T follicular helper cell (primary cell): ENCODE measurements around the gene P3H3.

Experiments used
- DNase-seq: peaks from one replicate; pipeline ENCODE4 v3.0.0-alpha.2; 2020; ENCODE audit warnings: low read depth
- total RNA-seq, 2 experiments: gene quantifications; one replicate each; lab custom pipeline; 2026; lab: John Stamatoyannopoulos, UW

P3H3 gene, protein sequence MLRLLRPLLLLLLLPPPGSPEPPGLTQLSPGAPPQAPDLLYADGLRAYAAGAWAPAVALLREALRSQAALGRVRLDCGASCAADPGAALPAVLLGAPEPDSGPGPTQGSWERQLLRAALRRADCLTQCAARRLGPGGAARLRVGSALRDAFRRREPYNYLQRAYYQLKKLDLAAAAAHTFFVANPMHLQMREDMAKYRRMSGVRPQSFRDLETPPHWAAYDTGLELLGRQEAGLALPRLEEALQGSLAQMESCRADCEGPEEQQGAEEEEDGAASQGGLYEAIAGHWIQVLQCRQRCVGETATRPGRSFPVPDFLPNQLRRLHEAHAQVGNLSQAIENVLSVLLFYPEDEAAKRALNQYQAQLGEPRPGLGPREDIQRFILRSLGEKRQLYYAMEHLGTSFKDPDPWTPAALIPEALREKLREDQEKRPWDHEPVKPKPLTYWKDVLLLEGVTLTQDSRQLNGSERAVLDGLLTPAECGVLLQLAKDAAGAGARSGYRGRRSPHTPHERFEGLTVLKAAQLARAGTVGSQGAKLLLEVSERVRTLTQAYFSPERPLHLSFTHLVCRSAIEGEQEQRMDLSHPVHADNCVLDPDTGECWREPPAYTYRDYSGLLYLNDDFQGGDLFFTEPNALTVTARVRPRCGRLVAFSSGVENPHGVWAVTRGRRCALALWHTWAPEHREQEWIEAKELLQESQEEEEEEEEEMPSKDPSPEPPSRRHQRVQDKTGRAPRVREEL
- 1.2 to 5.9 reads per million in 2 experiments for total RNA-seq

DNA sequence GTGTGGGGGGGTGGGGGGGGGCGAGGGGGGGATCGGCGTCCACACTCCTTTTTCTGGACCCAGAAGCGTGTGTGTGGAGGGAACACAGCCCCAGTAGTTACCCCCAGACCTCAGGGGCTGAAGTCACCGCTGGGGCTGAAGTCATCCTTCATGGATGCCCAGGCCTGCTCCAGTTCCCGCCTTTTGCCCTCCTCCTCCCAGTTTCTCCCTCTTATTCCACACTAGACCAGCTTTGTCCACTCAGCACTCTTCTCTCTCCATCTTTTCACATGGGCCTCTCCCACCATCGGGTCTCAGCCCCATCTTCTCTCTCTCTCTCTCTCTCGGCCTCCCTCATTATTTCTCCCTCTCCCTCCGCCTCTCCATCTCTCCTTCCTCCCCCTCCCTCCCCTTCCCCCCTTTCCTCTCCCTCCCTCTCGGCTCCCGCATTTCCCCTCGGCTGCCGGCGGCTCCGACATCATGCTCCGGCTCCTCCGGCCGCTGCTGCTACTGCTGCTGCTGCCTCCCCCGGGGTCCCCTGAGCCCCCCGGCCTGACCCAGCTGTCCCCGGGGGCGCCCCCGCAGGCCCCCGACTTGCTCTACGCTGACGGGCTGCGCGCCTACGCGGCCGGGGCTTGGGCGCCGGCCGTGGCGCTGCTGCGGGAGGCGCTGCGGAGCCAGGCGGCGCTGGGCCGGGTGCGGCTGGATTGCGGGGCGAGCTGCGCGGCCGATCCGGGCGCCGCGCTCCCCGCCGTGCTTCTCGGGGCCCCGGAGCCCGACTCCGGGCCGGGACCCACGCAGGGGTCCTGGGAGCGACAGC lies at the start of gene P3H3:
P3H3 (plus strand) TSS at position 426 of the 799 bp plus-strand sequence; CDS start at position 460, 34 bp downstream.
- no peak for DNase-seq

DNA sequence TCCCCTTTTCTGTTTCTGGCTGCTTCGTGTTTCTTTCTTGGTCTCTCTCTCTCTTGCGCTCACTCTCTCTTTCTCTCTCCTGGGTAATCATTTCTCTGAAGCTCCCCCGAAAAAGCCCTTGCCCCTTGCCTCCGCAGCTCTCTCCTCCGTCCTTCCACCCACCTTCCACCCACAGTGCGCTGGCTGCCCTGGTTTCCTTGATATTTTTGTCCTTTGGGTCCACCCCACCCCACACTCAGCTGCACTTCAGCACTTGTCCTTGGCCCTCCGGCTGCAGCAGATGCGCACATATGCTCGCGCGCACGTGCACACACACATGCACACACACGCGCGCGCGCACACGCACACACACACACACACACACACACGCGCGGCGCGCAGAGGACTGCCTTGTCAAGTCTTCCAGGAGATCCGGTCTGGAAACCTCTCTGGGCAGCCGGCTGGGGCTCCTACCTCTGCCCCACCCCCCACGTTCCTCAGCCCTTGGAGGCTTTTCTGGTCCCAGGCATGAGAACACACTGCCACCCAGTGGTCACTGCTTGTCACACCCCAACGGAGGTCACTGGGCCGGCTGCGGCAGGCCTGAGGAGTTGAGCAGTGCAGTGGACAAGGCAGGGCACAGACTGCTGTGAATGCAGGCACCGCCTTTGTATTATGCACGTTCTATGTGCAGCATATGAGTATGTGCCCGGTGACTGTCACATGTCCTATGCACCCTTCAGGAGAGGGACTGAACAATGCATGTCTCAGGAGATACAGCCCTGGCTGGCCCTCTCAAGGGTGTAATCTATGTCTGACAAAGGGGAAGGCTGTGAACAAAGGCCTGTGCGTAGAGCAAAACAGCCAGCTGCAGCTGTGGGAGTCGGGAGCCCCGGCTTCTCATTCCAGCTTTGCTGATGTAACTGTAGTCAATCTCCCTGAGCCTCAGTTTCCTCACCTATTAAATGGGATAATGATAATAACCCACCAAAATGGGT lies 49.3 kb upstream of the P3H3 start:
- peak; percentile 79 for DNase-seq

DNA sequence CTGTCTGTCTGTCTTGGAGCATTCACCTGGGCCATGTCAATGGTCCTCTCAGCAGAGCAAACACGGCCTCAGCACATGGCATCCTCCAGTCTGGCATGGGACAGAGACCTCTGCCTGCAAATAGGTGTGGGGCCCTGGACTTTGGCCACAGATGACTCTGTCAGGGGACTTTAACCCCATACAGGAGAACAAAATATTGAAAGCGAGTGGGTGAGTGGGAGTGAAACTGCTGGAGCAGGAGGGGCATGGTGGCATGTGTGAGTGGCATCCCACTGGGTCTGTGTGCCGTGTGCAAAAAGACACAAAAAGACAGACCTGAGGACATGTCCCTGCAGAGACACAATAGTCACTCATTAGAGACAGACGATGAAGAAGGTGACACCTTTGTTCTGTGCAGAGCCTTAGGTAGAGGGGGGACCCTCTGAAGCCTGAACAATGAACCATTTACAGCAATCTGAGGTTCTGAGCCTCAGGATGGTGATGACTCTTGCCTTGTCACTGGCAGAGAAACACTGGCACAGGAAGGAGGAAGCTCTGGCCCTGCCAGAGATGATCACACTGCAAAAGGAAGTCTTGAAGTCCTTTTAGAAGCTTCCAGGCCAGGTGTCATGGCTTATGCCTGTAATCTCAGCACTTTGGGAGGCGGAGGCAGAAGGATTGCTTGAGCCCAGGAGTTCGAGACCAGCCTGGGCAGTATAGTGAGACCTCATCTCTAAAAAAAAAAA lies 48.3 kb upstream of the P3H3 start:
- no peak for DNase-seq

DNA sequence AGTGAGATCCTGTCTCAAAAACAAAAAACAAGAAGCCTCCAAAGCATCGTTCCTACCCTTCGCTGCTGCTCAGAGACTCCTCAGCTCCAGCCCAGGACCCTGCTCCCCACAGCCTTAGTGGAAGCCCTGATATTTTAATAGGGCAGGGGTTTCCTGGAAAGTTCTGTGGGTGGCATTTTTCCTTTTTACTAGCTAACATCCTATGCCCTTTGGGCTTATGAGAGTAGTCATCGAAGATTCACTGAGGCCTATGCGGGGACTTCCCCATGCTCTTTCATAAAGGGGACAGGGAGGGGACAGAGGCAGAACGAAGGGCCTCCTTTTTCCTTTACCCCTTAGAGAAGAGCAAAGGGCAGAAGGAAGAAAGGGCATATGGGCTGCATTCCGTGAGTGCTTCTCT lies 47.6 kb upstream of the P3H3 start:
- no peak for DNase-seq

DNA sequence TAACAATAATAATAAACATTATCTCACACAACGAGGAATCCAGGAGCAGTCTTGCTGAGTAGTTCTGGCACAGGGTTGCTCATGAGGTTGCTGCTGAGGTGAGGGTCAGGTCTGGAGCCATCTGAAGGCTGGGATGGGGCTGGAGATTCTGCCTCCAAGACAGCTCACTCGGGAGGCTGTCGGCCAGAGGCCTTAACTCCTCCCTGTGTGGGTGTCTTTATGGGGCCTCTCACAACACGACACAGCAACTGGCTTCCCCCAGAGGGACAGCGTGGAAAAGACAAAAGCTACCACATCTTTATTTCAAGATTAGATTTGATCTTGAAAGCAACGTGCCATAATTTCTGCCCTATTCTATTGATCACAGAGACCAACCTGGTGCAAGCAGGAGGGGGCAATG lies 46.1 kb upstream of the P3H3 start:
- DNase-seq: no peak

DNA sequence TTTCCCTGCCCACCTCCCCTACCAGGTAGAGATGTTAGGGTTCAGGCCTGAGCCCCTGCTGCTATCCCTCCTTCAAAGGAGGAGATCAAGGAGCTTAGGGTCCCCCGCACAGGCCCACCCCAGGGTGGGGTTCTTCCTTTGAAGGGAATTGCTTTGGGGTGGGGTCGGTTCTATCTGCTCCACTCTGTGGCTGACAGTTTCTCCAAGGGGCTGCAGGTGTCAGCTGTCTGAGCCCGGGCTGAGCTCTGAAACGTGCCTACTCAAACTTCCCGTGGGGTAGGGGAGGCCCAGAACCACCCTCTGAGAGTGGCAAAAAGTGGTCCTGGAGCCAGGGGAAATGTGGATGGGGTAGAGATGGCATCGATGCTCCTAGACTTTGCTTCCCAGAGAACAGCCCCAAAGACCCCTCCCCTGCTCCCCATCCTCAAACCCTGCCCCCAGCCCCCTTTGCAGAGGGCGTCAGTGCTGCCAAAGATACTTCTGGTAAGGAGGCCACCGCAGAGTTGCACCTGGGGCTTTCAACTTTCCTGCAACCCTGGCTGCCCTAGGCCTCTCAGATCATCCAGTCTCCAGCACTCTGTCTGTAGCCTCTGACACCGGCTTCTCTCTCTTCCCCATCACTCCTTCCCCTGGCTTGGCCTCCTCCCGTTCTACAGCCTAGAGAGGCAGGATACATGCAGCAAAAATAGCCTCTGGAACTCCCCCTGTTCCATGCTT lies 45.2 kb upstream of the P3H3 start:
- no peak for DNase-seq

DNA sequence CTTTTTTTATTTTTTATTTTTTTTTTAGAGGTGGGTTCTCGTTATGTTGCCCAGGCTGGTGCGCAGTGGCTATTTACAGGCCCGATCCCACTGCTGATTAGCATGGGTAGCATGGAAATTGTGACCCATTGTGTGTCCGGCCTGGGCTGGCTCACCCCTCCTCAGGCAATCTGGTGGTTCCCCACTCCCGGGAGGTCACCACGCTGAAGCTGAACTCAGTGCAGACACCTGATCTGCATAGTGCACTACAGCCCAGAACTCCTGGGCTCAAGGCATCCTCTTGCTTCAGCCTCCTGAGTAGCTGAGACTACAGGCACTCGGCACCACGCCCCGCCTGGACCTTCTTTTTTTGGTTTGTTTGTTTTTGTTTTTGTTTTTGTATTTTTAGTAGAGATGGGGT lies 44.4 kb upstream of the P3H3 start:
- DNase-seq: no peak

DNA sequence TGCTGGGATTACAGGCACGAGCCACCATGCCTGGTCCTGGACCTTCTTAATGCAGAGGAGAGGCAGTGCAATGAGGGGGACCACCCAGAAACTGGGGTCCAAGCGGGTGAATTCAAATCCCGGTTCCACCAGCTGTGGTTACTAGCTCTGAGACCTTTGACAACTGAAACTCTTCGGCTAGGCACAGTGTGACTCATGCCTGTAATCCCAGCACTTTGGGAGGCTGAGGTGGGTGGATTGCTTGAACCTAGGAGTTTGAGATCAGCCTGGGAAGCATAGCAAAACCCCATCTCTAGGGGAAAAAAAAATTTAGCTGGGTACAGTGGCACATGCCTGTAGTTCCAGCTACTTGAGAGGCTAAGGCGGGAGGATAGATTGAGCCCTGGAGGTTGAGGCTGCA lies 43.9 kb upstream of the P3H3 start:
- no peak for DNase-seq

DNA sequence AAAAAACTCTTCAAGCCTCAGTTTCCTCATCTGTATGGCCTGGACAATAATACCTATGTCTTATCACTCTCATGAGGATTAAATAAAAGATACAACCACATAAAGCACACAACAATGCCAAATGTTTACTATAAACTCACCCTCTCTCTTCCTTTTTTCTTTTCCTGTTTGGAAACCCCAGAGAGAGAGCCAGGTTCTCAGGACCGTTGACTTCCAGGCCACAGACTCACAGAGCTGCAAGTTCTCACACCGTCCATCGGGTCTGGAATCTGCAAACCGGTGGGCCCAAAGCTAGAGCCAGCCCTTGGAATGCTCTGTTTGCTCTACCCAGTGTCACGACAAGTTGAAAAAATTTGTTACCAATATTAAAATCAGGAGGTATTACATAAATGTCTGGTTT lies 43.4 kb upstream of the P3H3 start:
- DNase-seq: no peak

DNA sequence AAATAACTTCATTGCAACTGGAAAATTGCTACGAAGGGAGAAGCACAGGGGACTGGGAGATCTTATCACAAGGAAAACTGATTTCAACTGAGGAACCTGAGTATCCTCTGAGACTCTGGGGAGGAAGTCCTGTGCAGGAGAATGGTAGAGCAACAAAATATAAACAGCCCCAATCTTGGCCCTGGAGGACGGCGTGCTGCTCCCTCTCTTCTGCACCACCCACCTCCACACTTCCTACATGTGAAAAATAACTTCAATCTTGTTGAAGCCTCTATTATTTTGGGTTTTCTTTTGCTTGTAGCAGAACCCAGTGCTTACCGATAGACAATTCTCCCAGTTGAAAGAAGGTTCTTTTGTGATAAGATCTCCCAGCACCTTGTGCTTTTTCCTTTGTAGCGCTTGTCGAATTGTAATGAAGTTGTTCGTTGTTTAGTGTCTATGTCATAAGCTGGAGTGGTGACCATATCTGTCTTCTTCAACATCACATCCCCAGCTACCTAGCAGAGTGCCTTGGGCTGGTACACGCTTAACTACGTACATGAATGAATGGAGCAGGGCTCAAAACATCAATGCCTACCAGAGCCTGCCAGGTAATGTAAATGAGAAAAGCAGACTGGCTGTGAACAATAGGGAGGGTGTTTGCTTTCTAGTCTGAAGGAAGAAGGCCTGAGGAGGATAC lies 41.7 kb upstream of the P3H3 start:
- peak; percentile 25 for DNase-seq

DNA sequence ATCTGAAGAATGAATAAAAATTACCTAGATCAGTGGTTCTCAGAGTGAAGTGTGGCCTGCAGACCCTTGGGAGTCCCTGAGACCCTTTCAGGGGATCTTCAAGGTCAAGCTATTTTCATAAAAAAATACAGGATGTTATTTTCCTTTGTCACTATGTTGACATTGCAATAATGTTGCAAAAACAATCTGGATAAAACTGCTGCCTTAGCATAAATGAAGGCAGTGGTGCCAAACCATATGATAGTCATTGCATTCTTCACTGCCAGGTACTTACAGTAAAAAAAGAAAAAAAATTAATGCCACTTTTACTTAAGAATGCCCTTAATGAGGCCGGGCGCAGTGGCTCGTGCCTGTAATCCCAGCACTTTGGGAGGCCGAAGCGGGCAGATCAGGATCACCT lies 40.9 kb upstream of the P3H3 start:
- DNase-seq: no peak

DNA sequence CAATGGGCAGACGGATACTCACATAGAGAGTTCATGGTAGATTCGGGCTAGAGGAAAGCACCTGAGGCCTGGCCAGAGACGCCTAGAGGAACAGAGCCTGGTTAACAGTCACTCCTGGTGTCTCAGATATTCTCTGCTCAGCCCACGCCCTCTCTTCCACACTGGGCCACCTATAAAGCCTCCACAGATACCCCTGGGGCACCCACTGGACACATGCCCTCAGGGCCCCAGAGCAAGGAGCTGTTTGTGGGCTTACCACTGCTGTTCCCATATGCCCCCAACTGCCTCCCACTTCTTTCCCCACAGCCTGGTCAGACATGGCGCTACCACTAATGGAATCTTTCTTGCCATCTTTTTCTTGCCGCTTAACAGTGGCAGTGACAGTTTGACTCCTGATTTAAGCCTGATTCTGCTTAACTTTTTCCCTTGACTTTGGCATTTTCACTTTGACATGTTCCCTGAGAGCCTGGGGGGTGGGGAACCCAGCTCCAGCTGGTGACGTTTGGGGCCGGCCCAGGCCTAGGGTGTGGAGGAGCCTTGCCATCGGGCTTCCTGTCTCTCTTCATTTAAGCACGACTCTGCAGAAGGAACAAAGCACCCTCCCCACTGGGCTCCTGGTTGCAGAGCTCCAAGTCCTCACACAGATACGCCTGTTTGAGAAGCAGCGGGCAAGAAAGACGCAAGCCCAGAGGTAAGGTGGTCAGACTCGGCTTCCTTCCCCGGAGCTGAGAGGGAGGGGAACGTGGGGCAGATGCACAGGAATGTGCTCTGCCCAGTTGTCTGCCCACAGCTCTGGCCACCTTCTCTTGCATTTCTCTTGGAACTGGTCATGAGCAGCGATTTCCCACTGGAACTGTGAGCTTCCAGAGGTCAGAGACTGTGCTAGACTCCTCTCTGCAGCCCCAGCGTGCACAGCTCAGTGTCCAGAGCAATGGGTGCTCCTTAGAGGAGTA lies 39.0 kb upstream of the P3H3 start, which contains the start of gene CD4:
CD4 (plus strand) TSS at position 557 of the 953 bp plus-strand sequence. CDS start 10,611 bp downstream, outside the sequence.
- DNase-seq: peak; percentile 62

DNA sequence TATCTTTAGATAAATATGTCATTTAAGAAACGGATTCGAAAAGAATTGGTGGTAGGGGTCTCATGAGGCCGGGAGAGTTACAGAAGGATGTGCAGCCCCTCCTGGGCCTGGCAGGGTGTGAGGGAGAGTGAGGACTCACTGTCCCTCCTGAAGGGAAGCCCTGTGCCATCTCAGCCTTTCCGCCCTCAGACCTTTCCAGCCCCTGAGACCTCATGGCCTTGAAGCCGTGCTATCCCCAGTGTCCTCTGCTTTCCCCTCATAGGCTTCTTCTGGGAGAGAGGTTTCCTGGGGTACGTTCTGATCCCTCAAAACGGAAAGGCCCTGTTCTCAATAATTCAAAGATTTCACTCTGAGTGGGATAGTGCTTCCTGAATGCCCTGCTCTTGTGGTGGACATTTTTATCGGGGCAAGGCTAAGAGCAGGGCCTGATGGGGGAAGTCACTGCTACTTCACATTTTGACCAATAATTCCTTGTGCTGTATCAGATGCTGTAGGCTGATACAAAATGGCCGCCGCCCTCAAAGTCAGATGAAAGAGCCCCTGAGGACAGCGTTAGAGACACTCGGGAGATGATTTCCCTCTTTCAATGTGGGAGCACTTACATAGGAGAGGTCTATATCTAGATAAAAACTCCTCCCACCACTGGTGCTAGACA lies 37.6 kb upstream of the P3H3 start:
- DNase-seq: peak; percentile 27

DNA sequence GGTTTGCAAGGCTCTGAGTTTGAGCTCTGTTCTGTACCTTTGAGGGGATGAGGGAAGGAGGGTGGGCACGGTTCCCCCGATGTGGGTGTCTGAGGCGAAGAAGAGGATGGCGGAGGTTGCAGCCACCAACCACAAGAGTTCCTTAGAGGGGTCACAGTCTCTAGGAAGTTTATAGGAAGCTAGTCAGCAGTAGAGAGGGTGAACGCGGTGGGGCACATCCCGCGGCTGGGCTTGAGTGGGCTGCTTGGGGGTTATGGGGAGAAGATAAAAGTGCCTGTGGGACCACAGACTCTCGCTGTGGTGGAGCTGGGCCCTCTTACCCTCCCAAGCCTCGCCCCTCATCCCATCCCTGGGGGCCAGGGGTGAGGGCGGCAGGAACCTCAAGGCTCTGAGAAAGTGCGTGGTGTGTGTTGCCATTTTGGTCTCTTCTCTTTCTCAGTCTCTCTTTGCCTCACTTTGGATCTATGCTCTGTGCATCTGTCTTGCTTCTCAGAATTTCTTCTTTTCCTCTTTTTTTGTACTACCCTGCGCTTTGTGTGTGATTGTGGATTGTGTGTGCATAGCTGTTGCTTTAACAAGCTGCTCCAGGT lies 36.2 kb upstream of the P3H3 start:
- DNase-seq: no peak

DNA sequence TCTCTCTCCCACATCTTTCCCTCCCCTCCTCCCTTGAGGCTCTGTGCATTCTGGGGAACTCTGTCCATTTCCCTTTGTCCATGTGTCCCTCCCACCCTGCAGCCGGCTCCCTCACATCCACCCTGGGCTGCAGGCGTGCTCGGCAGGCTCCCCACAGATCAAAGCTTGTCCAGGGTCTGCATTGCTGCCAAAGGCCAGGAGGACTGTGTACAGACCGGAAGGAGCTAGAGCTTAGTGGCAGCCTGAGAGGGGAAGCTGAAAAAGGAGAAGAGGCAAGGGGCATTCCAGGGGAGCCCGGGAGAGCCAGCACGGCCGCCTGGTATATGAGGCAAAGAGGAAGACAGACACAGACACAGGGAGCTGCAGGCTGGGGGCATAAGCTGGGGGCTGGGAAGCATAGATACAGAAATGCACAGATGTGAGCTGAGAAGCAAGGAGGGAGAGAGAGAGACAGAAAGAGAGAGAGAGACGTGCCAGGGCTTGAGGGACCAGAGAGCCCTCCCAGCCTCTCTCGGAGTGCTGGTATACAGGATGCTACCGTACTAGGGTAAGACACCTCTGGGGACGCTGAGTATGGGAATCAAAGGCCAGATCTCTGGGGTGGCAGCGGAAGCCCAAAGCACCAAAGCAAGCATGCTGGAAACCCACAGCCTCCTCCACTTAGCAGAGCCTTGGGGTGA lies 35.5 kb upstream of the P3H3 start:
- DNase-seq: peak; percentile 39

DNA sequence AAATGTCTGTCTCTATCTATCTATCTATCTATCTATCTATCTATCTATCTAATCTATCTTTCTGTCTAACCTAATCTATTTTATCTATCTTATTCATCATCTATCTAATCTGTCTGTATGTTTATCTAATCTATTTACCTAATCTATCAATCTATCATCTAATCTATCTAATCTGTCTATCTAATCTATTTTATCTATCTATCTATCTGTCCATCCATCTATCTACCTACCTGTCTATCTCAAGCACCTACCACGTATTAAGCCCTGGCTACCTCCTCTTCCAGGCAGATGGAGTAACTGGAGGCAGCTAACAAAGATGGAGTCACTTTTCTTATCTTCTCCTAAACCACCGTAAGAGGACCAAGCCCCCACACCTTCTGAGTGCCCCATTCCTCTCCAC lies 33.1 kb upstream of the P3H3 start:
- no peak for DNase-seq
